Measurements from ENCODE around the gene SUMO4. TPM values are rescaled to one million over a fixed set of nuclear protein-coding genes. Genes with fewer than 3 reads are reported as not detected.

The SUMO4 gene
- total RNA-seq, 1 donor from 2014 or later, result 2.4 TPM

DNA sequence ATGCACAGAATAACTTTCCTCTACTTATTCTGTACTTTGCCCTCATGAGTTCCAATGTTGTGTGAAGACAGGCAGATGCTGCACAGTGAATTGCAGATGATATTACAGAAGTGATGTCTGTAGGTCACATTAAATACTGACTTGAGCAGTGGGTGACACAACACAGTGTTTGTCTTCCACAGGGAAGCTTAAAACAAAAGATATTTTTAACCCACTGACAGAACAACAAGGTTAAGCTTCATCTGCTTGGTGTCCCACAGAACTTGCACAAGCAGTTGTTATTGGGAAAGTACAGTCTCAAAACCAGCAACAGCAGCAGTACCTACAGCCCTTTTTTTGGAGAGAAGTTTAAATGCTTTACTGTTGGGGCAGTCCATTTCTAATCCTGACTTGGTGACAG is 10.5 kb downstream of the SUMO4 start:
- Mint-ChIP-seq H3K27me3 (ENCODE audit: low read depth) (no peaks in the 10 kb centered on the region), H3K4me3 (no peak overlapping the region), H3K4me1 (no peaks in the 10 kb centered on the region), H3K27ac (ENCODE audit: unreplicated experiment) (no peak overlapping the region), H3K36me3 (ENCODE audit: low read depth) (peaks cover 13% of the 10 kb centered on the region), H3K9me3 (peaks cover 4% of the 10 kb centered on the region)
- TF ChIP-seq, protein P1, sequence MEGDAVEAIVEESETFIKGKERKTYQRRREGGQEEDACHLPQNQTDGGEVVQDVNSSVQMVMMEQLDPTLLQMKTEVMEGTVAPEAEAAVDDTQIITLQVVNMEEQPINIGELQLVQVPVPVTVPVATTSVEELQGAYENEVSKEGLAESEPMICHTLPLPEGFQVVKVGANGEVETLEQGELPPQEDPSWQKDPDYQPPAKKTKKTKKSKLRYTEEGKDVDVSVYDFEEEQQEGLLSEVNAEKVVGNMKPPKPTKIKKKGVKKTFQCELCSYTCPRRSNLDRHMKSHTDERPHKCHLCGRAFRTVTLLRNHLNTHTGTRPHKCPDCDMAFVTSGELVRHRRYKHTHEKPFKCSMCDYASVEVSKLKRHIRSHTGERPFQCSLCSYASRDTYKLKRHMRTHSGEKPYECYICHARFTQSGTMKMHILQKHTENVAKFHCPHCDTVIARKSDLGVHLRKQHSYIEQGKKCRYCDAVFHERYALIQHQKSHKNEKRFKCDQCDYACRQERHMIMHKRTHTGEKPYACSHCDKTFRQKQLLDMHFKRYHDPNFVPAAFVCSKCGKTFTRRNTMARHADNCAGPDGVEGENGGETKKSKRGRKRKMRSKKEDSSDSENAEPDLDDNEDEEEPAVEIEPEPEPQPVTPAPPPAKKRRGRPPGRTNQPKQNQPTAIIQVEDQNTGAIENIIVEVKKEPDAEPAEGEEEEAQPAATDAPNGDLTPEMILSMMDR (conservative IDR thresholded peaks at IDR 0.05), result no peak
- DNase-seq (ENCODE audit: low read depth, low spot score), result no peak

DNA sequence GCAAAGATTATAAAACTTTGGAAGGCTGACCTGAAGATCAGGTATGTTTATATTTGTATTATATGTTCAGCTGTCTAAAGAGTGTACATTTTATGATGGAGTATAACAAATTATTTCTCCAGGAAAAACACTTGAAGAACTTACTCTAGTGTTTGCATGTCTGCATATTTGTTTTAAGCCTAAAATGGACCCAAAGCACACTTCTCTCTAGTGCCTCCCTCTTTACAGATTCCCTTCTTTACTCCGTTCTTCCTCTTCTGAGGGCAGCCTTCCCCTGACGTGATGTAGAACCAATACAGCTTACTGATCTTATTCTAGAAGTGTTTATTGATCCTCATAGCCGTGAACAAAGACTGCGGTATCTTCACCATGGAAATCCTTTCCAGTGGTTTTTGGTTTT is 13.9 kb downstream of the SUMO4 start:
- no peaks in the 10 kb centered on the region for H3K27me3 Mint-ChIP-seq (ENCODE audit: low read depth)
- H3K36me3 Mint-ChIP-seq (ENCODE audit: low read depth), result peaks cover 18% of the 10 kb centered on the region
- TF ChIP-seq, protein P1 (conservative IDR thresholded peaks at IDR 0.05), result no peak
- DNase-seq (ENCODE audit: low read depth, low spot score), result no peak
- peaks cover 7% of the 10 kb centered on the region for H3K9me3 Mint-ChIP-seq
- no peaks in the 10 kb centered on the region for H3K4me1 Mint-ChIP-seq
- no peak overlapping the region for H3K27ac Mint-ChIP-seq (ENCODE audit: unreplicated experiment)
- H3K4me3 Mint-ChIP-seq, result no peak overlapping the region

DNA sequence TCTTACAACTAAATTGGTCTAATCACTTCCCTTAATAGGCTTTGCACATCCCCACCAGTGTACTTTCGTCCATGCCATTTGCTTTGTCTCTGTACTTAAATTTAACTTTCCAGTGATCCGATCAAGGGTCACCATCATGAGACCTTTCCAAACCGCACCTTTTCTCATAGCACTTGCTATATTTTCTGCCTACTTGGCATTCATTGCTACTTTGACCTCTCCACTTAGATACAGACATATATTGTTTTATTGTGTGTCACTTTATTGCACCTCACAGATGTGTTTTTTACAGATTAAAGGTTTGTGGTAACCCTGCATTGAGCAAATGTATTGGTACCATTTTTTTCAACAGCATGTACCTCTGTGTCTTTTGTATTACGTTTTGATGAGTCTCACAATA is 14.8 kb downstream of the SUMO4 start:
- DNase-seq (ENCODE audit: low read depth, low spot score), result no peak
- Mint-ChIP-seq H3K27ac (ENCODE audit: unreplicated experiment) (no peak overlapping the region), H3K4me3 (no peak overlapping the region), H3K27me3 (ENCODE audit: low read depth) (no peaks in the 10 kb centered on the region), H3K9me3 (peaks cover 7% of the 10 kb centered on the region), H3K4me1 (no peaks in the 10 kb centered on the region), H3K36me3 (ENCODE audit: low read depth) (peaks cover 18% of the 10 kb centered on the region)
- TF ChIP-seq, protein P1 (conservative IDR thresholded peaks at IDR 0.05), result no peak

DNA sequence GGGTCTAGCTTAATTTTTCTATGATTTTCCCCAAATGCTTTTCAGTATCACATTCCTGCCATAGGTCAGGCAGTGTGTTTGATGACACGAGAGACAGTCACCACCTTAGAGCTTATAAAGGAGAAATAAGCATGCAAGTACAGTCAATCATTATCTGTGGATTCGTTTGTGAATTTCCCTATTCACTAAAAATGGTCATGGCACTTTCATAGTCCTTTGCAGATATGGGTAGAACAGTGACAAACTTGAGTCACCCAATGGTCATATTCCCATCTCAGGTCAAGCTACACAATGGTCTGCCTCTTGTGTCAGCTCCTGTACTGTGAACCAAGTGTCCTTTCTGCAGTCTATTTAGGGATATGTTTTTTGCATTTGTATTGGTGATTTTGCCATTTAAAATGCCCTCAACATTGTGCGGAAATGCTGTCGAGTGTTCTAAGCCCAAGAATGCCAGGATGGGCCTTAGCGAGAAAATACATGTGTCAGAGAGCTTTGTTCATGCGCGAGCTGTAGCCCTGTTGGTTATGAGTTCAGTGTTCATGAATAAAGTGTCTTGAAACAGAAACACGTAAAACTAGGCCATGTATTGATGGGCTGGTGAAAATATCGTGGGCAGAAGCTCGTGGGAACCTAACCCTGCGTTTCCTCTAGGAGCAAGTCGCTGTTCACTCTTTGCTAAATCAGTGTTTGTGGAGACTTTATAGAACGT is 19.8 kb downstream of the SUMO4 start:
- Mint-ChIP-seq H3K4me3 (no peak overlapping the region), H3K27me3 (ENCODE audit: low read depth) (no peaks in the 10 kb centered on the region), H3K9me3 (peaks cover 3% of the 10 kb centered on the region), H3K4me1 (peaks cover 12% of the 10 kb centered on the region), H3K36me3 (ENCODE audit: low read depth) (peaks cover 10% of the 10 kb centered on the region), H3K27ac (ENCODE audit: unreplicated experiment) (no peak overlapping the region)
- DNase-seq (ENCODE audit: low read depth, low spot score), result no peak
- TF ChIP-seq, protein P1 (conservative IDR thresholded peaks at IDR 0.05), result no peak

DNA sequence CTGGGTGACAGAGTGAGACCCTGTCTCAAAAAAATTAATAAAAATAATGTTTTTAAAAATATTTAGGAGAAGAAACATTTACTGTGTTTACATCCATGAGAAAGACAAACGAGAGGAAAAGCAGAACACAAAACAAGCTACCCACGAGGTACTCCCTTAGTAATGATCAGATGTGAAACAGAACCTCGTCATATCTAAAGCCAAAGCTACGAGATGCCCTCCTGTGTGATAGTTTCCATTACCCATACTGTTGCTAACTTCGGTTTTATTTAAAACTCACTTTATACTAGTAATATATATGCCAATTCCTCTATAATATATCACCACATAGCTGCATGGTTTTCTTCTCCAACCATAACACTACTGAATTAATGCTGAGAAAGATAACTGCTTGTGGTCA is 21.1 kb downstream of the SUMO4 start:
- DNase-seq (ENCODE audit: low read depth, low spot score), result no peak
- no peak overlapping the region for H3K27ac Mint-ChIP-seq (ENCODE audit: unreplicated experiment)
- TF ChIP-seq, protein P1 (conservative IDR thresholded peaks at IDR 0.05), result no peak
- H3K27me3 Mint-ChIP-seq (ENCODE audit: low read depth), result no peaks in the 10 kb centered on the region
- no peak overlapping the region for H3K4me3 Mint-ChIP-seq
- peaks cover under 1% of the 10 kb centered on the region for H3K36me3 Mint-ChIP-seq (ENCODE audit: low read depth)
- peaks cover 12% of the 10 kb centered on the region for H3K4me1 Mint-ChIP-seq
- peaks cover under 1% of the 10 kb centered on the region for H3K9me3 Mint-ChIP-seq
